ENCODE measurements around the gene CTSW.

The CTSW gene

GRCh38 chr11:65903068-65903481 lies 23.4 kb downstream of the CTSW start:
- DNase-seq (ENCODE audit: low read depth) = peak; percentile 97

DNA sequence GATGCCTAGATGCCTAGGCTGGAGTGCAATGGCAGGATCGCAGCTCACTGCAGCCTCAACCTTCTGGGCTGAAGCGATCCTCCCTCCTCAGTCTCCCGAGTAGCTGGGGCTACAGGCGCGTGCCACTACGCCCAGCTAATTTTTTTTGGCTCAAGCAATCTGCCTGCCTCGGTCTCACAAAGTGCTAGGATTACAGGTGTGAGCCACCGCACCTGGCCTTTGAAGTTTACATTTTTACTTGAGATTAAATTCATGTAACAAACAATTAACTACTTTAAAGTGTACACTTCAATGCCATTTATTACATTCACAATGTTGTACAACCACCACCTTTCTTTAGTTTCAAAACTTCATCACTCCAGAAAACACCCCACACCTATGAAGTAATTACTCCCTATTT lies 24.1 kb downstream of the CTSW start:
- DNase-seq (ENCODE audit: low read depth) = no peak

DNA sequence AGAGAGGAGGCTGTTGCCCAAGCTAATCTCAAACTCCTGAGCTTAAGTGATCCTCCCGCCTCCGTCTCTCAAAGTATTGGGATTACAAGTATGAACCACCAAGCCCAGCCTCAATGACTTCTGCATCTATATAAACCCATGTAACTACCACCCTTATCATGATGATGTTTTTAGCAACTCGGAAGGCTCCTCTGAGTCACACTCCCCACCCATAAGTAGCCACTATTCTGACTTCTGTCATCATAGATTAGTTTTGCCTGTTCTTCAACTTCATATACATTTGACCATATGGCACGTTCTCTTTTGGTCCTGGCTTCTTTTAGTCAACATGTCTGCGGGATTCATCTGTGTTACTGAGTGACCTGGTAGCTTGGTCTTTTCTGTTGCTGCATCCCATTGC lies 27.0 kb downstream of the CTSW start:
- DNase-seq (ENCODE audit: low read depth) = peak; percentile 48

DNA sequence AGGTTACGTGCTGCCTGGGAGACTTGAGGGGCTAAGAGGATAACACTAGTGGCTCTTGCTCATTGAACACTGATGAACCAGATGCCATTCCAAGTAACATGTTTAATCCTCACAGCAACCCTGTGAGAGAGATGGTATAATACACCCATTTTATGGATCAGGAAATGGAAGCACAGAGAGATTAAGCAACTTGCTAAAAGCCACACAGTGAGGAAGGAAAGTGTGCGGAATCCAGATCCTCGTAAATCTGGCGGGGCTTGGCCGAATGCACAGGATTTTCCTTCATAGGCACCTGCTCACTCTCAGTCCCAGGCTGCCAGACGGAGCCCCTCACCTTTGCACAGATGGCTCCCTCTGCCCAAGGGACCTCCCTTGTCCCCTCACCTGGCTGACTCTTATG lies 28.2 kb downstream of the CTSW start:
- DNase-seq (ENCODE audit: low read depth) = no peak

DNA sequence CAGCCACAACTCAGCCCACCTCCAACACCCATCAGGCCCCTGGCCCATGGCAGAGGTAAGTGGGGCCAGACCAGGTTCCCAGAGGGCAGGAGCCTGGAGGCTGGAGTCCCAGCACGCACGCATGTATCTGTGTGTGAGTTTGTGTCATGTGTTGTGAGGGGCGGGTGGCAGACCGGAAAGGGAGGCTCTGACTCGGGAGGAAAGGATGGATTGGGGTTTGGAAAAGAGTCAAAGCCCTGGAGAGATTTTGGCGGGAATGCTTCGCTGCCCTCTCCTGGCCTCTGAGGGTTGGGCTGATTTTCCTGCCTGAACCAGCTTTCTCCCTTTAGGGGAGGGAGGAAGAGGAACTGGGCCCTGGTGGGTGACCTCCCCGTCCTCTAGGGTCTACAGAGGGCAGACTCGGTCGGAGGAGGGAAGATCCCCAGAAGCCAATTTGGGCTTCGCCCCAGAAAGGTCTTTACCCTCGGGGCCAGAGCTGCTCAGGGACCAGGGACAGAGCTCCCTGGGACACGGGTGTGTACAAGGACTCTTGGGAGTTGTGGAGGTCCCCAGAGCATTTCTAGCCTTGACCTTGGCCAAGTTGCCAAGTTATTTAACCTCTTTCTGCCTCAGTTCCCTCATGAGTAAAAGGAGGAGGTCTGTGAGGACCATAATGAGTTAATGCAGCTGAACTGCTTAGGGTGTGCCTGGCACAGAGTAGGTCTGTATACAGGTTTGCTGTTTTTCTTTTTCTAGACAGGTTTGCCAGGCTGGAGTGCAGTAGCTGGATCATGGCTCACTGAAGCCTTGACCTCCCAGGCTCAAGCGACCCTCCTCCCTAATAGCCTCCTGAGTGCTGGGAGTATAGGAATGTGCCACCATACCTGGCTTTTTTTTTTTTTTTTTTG lies 32.3 kb downstream of the CTSW start:
- peak; percentile 94 for DNase-seq (ENCODE audit: low read depth)

DNA sequence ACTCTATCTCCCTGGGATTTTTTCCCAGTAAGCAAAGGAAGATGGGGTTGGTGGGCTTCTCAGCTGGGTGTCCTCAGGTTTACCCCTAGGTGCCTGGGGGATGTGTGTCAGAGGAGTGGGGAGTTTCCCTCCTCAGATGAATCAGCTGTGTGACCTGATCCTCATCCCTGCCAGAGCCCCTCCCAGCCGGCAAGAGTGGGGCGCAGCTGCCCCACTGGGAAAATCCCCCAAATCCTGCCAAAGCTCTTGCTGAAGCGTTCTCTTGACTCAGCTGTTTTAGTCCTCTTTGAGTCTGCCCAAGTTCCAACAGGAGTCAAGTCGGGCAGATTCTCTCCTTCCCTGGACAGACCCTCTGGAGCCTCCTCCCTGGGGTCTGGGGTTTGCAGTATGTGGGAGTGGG lies 33.2 kb downstream of the CTSW start:
- peak; percentile 61 for DNase-seq (ENCODE audit: low read depth)

- no peak for DNase-seq (ENCODE audit: low read depth)
These were observed 35.6 kb downstream of the CTSW start for GRCh38 chr11:65915101-65915820.

DNA sequence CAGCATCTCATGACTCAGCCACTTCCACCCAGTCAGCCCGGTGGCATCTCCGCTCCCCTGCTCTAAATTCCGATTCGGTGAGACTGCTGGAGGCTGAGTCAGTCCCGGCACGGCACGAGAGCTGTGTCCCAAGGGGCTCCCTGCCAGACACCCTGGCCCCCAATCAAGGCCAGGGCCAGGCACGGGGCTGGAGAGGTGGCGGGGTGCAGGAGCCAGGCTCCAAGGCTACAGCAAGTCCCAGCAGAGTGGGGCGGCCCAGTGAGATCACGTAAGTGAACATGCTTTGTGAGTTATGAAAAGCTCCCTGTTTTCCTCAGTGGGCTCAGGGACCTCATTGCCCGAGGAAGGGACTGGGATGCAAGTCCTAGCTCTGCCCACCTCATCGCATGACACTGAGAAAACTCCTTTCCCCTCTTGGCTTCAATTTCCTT lies 36.2 kb downstream of the CTSW start:
- DNase-seq (ENCODE audit: low read depth) = peak; percentile 99

- DNase-seq (ENCODE audit: low read depth) = no peak
These were observed 36.8 kb downstream of the CTSW start for GRCh38 chr11:65916391-65916790.

DNA sequence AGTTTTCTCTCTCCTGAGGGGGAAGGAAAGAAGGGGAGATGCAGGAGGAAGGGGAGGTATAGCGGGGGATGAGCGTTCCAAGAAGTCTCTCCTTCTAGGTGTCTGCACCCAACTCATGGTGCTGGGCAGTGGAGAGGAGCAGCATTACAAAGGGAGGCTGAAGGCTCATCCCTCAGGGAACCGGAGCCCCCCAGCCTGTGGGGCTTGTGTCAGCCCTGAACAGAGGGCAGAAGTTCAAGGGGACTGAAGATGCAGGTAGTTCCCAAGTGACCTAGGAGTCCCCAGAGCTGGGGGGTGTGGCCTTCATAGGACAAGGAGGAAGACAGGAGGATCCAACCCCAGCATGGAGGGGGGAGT lies 37.4 kb downstream of the CTSW start:
- no peak for DNase-seq (ENCODE audit: low read depth)

DNA sequence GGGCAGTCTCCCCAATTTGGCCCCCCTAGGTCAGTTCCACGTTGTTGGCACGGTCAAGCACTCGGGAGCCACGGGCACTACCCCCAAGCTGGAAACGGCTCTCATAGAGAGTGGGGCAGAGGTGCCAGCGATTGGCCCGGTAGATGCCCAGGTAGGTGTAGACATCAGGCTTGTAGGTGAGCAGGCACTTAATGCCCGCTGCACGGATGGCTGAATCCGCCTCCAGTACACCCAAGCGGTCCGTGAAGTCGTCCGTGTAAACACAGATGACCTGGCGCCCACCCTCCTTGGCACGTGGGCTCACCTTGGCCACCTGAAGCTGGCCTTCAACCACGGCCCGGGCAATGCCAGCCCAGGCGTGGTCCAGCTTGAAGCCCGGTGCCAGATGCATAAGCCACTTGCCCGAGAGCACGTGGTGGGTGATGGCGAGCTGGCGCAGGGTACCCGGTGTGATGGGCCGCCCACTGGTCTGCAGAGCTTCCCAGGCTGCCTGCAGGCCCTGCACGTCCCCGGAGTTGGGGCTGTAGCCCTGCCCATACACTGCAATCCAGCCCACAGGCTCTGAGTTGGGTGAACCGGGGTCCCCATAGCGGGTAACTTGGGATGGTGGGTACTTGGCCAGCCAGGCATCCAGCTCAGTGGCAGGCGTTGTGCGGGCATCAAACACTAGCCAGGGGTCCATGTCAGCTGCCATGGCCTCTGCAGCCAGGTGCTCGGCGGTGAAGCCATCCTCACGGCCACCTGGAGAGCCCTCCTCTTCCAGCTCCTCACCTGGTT lies 38.0 kb downstream of the CTSW start:
- DNase-seq (ENCODE audit: low read depth) = no peak

GRCh38 chr11:65918211-65919140 lies 38.8 kb downstream of the CTSW start, which contains the start of gene C11orf68:
Gene C11orf68, minus strand, starts transcription at chr11:65919062. Its CDS starts 31 bp downstream, at chr11:65919031.
- DNase-seq (ENCODE audit: low read depth) = peak; percentile 47

GRCh38 chr11:65919141-65919572 lies 39.5 kb downstream of the CTSW start, which contains the start of gene DRAP1:
Gene DRAP1, plus strand, starts transcription at chr11:65919426. Its CDS starts 76 bp downstream, at chr11:65919502.
- peak; percentile 99 for DNase-seq (ENCODE audit: low read depth)

DNA sequence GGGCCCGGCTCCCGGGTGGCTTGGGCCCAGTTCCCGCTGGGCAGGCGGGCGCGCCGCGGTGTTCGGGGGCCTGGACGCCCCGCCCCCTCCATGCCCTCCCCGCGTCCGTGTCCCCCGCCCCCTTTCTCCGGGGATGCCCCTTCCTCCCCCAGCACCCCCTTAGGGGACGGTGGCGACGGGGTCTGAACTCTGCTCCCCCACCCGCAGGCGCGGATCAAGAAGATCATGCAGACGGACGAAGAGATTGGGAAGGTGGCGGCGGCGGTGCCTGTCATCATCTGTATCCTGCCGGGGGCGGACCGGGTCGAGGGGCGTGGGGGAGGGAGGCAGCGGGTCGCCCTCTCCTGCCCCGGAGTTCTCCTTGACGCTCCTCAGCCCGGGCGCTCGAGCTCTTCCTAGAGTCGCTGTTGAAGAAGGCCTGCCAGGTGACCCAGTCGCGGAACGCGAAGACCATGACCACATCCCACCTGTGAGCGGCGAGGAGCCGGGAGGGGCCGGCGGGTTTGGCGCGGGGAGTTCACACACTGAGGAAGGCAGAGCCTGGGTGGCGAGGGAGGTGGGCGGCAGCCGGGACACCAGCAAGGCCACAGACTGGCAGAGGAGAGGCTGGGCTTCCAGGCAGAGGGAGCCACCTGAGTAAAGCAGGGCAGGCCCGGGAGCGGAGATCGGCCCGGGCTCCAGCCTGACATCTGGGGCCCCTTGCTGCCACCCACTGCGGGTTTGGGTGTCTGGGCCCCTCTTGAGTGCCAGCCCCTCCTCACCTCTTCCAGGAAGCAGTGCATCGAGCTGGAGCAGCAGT lies 40.1 kb downstream of the CTSW start:
- DNase-seq (ENCODE audit: low read depth) = no peak

- no peak for DNase-seq (ENCODE audit: low read depth)
These were observed 40.8 kb downstream of the CTSW start for GRCh38 chr11:65920372-65920802.

GRCh38 chr11:65921033-65921555 lies 41.5 kb downstream of the CTSW start:
- DNase-seq (ENCODE audit: low read depth) = no peak

GRCh38 chr11:65921876-65922275 lies 42.2 kb downstream of the CTSW start:
- DNase-seq (ENCODE audit: low read depth) = no peak

DNA sequence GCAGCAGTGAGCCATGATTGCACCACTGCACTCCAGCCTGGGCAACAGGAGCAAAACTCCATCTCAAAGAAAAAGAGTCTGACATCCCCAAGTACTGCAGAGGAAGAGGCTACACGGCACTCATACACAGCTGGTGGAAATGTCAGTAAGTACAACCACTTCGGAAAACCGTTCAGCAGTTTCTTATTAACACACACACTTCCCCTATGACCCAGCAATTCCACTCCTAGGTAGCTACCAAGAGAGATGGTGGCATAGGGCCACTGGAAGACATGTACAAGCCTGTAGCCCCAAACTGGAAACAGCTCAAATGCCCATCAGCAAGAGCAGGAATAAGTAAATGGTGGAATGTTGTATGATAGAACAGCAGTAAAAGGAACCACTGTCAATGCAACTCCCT lies 42.9 kb downstream of the CTSW start:
- no peak for DNase-seq (ENCODE audit: low read depth)

DNA sequence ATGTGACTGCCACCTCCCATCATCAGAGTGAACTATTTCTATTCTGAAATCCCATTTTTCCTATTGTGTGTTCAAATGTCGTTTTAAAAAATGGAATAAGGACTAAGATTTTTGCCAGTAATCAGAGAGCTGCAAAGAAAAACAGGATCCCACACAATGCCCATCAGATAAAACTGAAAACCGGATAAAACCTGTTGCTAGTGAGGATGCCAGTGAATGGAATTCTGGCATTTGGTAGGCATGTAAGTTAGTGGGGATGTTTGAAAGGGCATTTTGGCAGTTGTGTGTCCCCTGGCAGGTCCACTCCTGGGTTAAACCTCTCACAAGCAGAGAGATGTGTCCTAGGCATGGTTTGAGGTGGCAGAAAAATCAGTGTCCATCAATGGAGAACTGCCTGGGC lies 45.8 kb downstream of the CTSW start:
- DNase-seq (ENCODE audit: low read depth) = no peak

DNA sequence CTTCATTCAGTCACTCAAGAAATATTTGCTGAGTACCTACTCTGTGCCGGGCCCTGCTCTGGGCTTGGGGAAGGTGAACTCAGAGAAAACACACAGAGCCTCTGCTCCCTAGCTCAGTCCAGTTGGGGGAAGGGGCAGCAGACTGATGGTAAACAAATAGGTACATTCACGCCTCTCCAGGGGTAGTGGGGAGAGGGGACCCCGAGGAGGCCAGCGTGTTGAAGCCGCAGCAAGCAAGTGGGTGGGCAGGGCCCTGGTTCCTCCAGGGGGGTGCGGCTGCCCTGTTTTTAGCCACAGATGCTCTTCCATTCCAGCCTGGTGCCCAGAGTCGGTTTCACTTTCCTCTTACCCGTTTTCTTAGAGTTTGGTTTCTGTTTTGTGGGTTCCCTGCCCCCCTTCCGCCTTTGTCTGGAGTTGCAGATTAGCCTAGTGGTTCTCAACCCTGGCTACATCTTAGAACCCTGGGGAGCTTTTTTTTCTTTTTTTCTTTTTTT lies 48.3 kb downstream of the CTSW start:
- no peak for DNase-seq (ENCODE audit: low read depth)

Data from EH (cell line).